Measurements from ENCODE around the gene GSC2. TPM values are rescaled to one million over a fixed set of nuclear protein-coding genes. Genes with fewer than 3 reads are reported as not detected.

Gene GSC2
- total RNA-seq, 6 donors from 2014 or later = not detected

DNA sequence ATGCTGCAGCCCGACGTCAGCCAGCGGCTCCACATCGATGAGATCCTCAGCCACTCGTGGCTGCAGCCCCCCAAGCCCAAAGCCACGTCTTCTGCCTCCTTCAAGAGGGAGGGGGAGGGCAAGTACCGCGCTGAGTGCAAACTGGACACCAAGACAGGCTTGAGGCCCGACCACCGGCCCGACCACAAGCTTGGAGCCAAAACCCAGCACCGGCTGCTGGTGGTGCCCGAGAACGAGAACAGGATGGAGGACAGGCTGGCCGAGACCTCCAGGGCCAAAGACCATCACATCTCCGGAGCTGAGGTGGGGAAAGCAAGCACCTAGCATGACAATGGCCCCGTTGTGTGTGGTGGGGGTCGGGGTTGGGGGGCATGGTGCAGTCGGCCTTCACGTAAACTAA, 17.9 kb downstream of the GSC2 start:
- DNase-seq = peak in 1 of 2 donors; percentile 58
- TF ChIP-seq POLR2A (IDR thresholded peaks at IDR 0.05) (no peak), EP300 (IDR thresholded peaks at IDR 0.05) (no peak), POLR2AphosphoS5 (IDR thresholded peaks at IDR 0.05) (no peak)
- TF ChIP-seq, protein P1, sequence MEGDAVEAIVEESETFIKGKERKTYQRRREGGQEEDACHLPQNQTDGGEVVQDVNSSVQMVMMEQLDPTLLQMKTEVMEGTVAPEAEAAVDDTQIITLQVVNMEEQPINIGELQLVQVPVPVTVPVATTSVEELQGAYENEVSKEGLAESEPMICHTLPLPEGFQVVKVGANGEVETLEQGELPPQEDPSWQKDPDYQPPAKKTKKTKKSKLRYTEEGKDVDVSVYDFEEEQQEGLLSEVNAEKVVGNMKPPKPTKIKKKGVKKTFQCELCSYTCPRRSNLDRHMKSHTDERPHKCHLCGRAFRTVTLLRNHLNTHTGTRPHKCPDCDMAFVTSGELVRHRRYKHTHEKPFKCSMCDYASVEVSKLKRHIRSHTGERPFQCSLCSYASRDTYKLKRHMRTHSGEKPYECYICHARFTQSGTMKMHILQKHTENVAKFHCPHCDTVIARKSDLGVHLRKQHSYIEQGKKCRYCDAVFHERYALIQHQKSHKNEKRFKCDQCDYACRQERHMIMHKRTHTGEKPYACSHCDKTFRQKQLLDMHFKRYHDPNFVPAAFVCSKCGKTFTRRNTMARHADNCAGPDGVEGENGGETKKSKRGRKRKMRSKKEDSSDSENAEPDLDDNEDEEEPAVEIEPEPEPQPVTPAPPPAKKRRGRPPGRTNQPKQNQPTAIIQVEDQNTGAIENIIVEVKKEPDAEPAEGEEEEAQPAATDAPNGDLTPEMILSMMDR (IDR thresholded peaks at IDR 0.05) = no peak
- Histone ChIP-seq H3K27me3 (no peaks in the 10 kb centered on the region), H3K4me1 (no peaks in the 10 kb centered on the region), H3K4me3 (no peak overlapping the region), H3K9me3 (no peaks in the 10 kb centered on the region), H3K27ac (no peak overlapping the region), H3K36me3 (peaks cover 7 to 62% (median 43%) of the 10 kb centered on the region in 4 donors)
- 93 to 97% methylated on average over 16 to 20 of the region's 20 CpGs for WGBS, 2 donors
- no peak for ATAC-seq (ENCODE audit: low FRiP score in 2 of 2)

DNA sequence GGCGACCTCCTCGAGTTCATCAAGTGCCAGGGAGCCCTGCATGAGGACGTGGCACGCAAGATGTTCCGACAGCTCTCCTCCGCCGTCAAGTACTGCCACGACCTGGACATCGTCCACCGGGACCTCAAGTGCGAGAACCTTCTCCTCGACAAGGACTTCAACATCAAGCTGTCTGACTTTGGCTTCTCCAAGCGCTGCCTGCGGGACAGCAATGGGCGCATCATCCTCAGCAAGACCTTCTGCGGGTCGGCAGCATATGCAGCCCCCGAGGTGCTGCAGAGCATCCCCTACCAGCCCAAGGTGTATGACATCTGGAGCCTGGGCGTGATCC, 18.4 kb downstream of the GSC2 start:
- whole genome bisulfite sequencing, 2 donors = 95 to 99% methylated on average over 16 to 19 of the region's 19 CpGs
- TF ChIP-seq POLR2A (IDR thresholded peaks at IDR 0.05) (no peak), EP300 (IDR thresholded peaks at IDR 0.05) (no peak), POLR2AphosphoS5 (IDR thresholded peaks at IDR 0.05) (no peak)
- TF ChIP-seq, protein P1 (IDR thresholded peaks at IDR 0.05) = no peak
- no peaks in the 10 kb centered on the region for H3K4me1 ChIP-seq
- peaks cover 7 to 57% (median 38%) of the 10 kb centered on the region in 4 donors for H3K36me3 ChIP-seq
- DNase-seq = peak in 1 of 2 donors; percentile 41
- H3K9me3 ChIP-seq = no peaks in the 10 kb centered on the region
- H3K4me3 ChIP-seq = no peak overlapping the region
- no peaks in the 10 kb centered on the region for H3K27me3 ChIP-seq
- no peak overlapping the region for H3K27ac ChIP-seq
- no peak for ATAC-seq (ENCODE audit: low FRiP score in 2 of 2)

DNA sequence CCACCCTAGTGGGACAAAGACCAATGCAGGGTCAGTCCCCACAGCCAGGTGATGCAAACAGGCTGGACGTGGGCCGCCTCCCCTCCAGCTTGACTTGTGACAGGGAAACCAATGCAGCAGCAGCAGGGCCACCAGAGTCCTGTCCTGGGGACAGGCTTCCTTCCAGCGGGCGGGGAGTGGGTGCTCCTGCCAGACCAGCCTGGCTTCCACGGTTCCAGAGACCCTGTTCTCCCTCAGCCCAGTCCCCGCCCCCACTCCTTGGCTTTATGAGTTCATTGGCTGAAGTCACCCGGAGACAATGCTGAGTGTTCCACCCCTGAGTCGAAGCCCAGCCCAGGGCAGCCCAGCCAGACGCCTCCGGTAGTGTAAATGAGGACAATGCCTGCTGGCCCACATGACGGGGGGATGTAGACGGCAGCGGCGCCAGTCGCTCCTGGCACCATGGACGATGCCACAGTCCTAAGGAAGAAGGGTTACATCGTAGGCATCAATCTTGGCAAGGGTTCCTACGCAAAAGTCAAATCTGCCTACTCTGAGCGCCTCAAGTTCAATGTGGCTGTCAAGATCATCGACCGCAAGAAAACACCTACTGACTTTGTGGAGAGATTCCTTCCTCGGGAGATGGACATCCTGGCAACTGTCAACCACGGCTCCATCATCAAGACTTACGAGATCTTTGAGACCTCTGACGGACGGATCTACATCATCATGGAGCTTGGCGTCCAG, 19.0 kb downstream of the GSC2 start, which contains the start of gene TSSK2:
Gene TSSK2, plus strand, starts transcription at position 350 of the 726 bp plus-strand sequence. Its CDS starts 92 bp downstream, at position 442.
- no peaks in the 10 kb centered on the region for H3K9me3 ChIP-seq
- 90% methylated on average over 11 to 23 of the region's 27 CpGs for WGBS, 2 donors
- no peak within 1 kb of the TSS for H3K27ac ChIP-seq

DNA sequence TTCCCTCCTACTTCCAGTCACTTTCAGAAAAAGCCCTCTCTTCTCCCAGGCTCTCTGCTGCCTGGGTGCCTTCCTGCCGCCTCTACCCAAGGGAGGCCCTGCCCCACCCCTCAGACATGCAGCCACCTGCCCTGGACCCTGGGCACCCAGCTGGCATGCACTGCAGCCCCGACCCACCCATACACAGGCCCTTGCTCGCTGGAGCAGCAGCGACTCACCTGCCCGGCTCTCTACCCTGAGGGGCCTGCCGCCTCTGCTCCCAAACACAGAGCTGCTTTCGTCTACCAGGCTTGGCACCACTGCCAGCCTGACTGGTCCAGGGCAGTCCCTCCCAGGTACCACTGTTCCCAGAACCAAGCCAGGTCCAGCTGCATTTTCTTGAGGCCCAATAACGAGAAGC, 20.2 kb downstream of the GSC2 start:
- Histone ChIP-seq H3K36me3 (peaks cover 6 to 39% (median 28%) of the 10 kb centered on the region in 4 donors), H3K27me3 (no peaks in the 10 kb centered on the region), H3K4me1 (no peaks in the 10 kb centered on the region), H3K9me3 (no peaks in the 10 kb centered on the region), H3K27ac (no peak overlapping the region), H3K4me3 (no peak overlapping the region)
- TF ChIP-seq POLR2A (IDR thresholded peaks at IDR 0.05) (no peak), POLR2AphosphoS5 (IDR thresholded peaks at IDR 0.05) (no peak), EP300 (IDR thresholded peaks at IDR 0.05) (no peak)
- TF ChIP-seq, protein P1 (IDR thresholded peaks at IDR 0.05) = no peak
- DNase-seq = no peak
- WGBS, 2 donors = 86 to 87% methylated on average over 3 to 8 of the region's 8 CpGs
- no peak for ATAC-seq (ENCODE audit: low FRiP score in 2 of 2)

More for the DNA sequence above, 19.0 kb downstream of the GSC2 start, which contains the start of gene TSSK2:
- Histone ChIP-seq H3K36me3 (peaks cover 7 to 52% (median 34%) of the 10 kb centered on the region in 4 donors), H3K27me3 (no peaks in the 10 kb centered on the region), H3K4me1 (no peaks in the 10 kb centered on the region), H3K4me3 (no peak within 1 kb of the TSS)
- peak in 1 of 2 donors; percentile 62 for DNase-seq
- TF ChIP-seq POLR2AphosphoS5 (IDR thresholded peaks at IDR 0.05) (no peak), EP300 (IDR thresholded peaks at IDR 0.05) (no peak), POLR2A (IDR thresholded peaks at IDR 0.05) (no peak)
- TF ChIP-seq, protein P1 (IDR thresholded peaks at IDR 0.05) = no peak
- no peak for ATAC-seq (ENCODE audit: low FRiP score in 2 of 2)

All from upper lobe of left lung (tissue), 6 donors.